Measurements from ENCODE around the gene OSBPL5.
A peak's percentile ranks its signal among the peaks of the same experiment; 100 is the strongest.

The OSBPL5 gene

GRCh38 chr11:3133261-3134217 lies 31.6 kb downstream of the OSBPL5 start:
- no peak for DNase-seq (ENCODE audit: low read depth)

GRCh38 chr11:3132831-3133260 lies 32.3 kb downstream of the OSBPL5 start:
- no peak for DNase-seq (ENCODE audit: low read depth)

- DNase-seq (ENCODE audit: low read depth), result no peak
These were observed 32.8 kb downstream of the OSBPL5 start for GRCh38 chr11:3132271-3132781.

GRCh38 chr11:3131330-3131941 lies 33.7 kb downstream of the OSBPL5 start:
- DNase-seq (ENCODE audit: low read depth), result no peak

GRCh38 chr11:3130269-3131071 lies 34.6 kb downstream of the OSBPL5 start:
- no peak for DNase-seq (ENCODE audit: low read depth)

GRCh38 chr11:3129591-3130268 lies 35.4 kb downstream of the OSBPL5 start:
- no peak for DNase-seq (ENCODE audit: low read depth)

GRCh38 chr11:3129181-3129590 lies 35.9 kb downstream of the OSBPL5 start:
- DNase-seq (ENCODE audit: low read depth), result no peak

- DNase-seq (ENCODE audit: low read depth), result no peak
These were observed 36.5 kb downstream of the OSBPL5 start for GRCh38 chr11:3128356-3129180.

GRCh38 chr11:3127706-3128355 lies 37.3 kb downstream of the OSBPL5 start:
- DNase-seq (ENCODE audit: low read depth), result no peak

- DNase-seq (ENCODE audit: low read depth), result no peak
These were observed 38.0 kb downstream of the OSBPL5 start for GRCh38 chr11:3126901-3127691.

- no peak for DNase-seq (ENCODE audit: low read depth)
These were observed 38.8 kb downstream of the OSBPL5 start for GRCh38 chr11:3126207-3126865.

- no peak for DNase-seq (ENCODE audit: low read depth)
These were observed 40.3 kb downstream of the OSBPL5 start for GRCh38 chr11:3124821-3125220.

GRCh38 chr11:3123761-3124733 lies 41.1 kb downstream of the OSBPL5 start:
- DNase-seq (ENCODE audit: low read depth), result peak; percentile 96

GRCh38 chr11:3123305-3123704 lies 41.8 kb downstream of the OSBPL5 start:
- DNase-seq (ENCODE audit: low read depth), result no peak

GRCh38 chr11:3122775-3123201 lies 42.3 kb downstream of the OSBPL5 start:
- DNase-seq (ENCODE audit: low read depth), result no peak

GRCh38 chr11:3121931-3122774 lies 43.0 kb downstream of the OSBPL5 start:
- DNase-seq (ENCODE audit: low read depth), result no peak

GRCh38 chr11:3121416-3121815 lies 43.7 kb downstream of the OSBPL5 start:
- no peak for DNase-seq (ENCODE audit: low read depth)
